ENCODE measurements around the gene KCNB1.

The KCNB1 gene

GRCh38 chr20:49349694-49350252, 132.7 kb downstream of the KCNB1 start:
- no peak for DNase-seq (ENCODE audit: low read depth)

DNA sequence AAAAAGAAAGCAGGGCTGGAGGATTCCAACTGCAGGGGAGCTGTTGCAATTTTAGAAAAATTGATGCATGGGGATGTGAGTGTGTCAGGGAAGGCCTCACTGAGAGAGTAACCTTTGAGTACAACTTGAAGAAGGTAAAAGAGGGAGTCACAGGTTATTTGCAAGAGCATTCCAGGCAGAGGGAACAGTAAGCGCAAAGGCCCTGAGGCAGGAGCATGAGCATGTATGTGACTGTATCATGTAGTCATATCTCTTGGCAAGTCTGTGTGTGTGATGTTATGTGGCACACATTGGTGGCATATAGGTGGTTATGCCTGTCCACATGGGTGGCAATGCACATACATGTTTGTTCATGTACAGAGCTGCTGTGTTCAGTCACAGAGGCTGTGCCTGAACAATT, 133.4 kb downstream of the KCNB1 start:
- DNase-seq (ENCODE audit: low read depth): no peak

DNA sequence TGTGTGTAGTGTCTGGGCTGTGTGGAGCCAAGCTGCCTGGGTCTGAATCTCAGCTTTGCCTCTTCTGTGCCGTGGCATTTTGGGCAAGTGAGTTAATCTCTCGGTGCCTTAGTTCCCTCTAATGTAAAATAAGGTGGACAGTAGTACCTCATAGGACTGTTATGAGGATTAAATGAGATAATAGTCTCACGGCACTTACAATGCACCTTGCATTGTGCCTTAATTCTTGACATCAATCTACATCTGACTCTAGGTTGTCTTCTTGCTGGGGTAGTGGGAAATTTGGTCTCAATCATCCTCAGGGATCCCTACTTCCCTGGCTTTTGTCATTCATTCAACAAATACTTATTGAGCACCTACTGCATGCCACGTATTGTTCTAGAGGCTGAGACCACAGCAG, 133.9 kb downstream of the KCNB1 start:
- no peak for DNase-seq (ENCODE audit: low read depth)

GRCh38 chr20:49347156-49347555, 135.3 kb downstream of the KCNB1 start:
- no peak for DNase-seq (ENCODE audit: low read depth)

DNA sequence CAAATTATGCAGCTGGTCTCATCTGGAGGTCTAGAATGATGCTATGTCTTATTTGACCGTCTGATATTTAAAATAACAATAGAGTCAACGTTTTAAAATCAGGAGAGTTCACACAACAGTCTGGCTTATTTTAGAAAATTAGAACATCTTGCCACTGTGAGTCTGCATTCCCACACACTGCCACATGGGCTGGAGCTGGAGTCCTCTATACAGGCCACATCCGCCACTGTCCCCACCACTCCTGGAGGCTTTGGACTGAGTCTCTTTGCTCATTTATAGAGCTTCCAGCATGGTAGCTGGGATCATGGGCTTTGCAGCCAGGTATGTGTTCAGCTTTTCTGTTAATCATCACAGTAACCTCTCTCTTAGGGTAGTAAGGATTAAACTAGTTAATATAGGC, 135.8 kb downstream of the KCNB1 start:
- DNase-seq (ENCODE audit: low read depth): no peak

GRCh38 chr20:49345524-49345923, 136.9 kb downstream of the KCNB1 start:
- DNase-seq (ENCODE audit: low read depth): no peak

- DNase-seq (ENCODE audit: low read depth): peak; percentile 78
These were observed 137.5 kb downstream of the KCNB1 start for GRCh38 chr20:49344975-49345374.

GRCh38 chr20:49344140-49344539, 138.3 kb downstream of the KCNB1 start:
- DNase-seq (ENCODE audit: low read depth): no peak

GRCh38 chr20:49343246-49343645, 139.2 kb downstream of the KCNB1 start:
- DNase-seq (ENCODE audit: low read depth): no peak

GRCh38 chr20:49340161-49340966, 142.1 kb downstream of the KCNB1 start:
- DNase-seq (ENCODE audit: low read depth): no peak

DNA sequence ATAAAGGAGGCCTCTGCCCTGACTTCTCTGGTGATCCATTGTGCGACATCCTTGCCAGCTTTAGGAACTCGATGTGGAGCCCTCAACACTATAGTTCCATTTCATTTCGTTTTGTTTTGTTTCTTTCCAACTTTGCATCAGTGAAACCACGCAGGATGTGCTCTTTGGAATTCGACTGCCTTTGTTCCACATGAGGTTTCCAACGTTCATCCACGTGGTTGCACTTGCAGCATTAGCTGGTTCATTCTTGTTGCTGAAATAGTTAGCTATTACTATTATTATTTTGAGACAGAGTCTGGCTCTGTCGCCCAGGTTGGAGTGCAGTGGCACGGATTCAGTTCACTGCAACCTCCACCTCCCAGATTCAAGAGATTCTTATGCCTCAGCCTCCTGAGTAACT, 143.3 kb downstream of the KCNB1 start:
- DNase-seq (ENCODE audit: low read depth): no peak

- DNase-seq (ENCODE audit: low read depth): no peak
These were observed 144.4 kb downstream of the KCNB1 start for GRCh38 chr20:49338061-49338460.

- no peak for DNase-seq (ENCODE audit: low read depth)
These were observed 145.1 kb downstream of the KCNB1 start for GRCh38 chr20:49337357-49337756.

DNA sequence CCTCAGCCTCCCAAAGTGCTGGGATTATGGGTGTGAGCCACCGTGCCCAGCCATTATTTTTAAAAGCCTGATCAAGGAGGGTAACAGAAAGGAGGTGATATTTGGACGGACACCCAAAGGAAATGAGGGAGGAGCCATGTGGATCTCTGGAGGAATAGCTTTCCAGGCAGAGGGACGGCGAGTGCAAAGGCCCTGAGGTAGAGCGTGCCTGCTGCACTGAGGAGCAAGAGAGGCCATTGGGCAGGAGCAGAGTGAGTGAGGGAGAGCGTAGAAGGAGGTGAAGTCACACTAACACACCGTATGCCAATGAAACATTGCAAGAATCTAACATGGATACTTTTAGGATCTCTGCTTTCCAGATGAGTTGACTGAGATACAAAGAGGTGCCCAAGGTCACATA, 145.7 kb downstream of the KCNB1 start:
- DNase-seq (ENCODE audit: low read depth): no peak

DNA sequence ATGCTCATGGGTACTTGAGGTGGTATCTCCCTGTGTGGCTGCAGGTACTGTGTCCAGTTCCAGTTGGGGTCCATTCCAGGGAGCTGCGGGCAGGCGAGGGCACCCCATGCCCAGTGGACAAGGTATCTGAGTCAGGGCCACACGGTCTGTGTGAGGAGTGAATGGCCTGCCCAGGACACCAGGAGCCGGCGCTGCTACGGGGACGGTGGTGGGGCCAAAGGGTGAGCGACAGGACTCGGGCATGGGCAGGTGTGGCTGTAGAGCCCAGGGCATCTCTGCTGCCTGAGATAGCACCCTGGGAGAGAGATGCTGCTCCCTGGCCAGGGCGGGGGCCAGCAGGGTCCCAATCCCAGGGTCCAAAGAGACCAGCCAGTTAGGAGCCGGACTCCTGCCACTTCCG, 147.0 kb downstream of the KCNB1 start:
- DNase-seq (ENCODE audit: low read depth): no peak

DNA sequence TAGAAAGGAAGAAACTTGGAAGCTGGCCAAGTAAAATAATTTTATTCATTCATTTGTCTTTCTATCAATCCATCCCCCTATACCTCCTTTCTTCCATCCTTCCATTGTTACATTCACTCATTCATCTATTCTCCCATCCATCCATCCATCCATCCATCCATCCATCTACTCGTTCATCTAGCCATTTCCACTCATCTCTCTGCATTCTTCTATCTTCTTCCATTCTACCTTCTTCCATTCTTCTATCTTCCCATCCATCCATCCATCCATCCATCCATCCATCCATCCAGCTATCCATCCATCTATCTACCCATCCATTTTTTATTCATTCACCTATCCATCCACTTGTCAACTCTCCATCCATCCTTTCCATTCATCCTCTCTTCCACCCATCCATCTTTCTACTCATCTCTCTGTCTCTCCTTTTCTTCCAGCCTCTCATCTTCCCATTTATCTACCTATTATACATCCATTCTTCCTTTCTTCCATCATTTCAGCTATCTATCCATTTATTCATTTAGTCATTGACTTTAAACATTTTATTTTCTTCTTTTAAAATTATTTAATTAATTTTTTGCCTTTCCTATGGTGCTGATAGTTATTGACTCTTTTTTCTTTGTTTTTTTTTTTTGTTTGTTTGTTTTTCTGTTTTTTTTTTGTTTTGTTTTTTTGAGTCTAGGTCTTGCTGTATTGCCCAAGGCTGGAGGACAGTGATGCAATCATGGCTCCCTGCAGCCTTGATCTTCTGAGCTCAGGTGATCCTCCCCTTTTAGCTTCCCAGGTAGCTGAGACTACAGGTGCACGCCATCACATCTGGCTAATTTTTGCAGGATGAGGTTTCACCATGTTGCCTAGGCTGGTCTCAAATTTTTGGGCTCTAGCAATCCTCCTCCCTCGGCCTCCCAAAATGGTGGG, 151.5 kb downstream of the KCNB1 start:
- no peak for DNase-seq (ENCODE audit: low read depth)

GRCh38 chr20:49328790-49329189, 153.7 kb downstream of the KCNB1 start:
- DNase-seq (ENCODE audit: low read depth): no peak

GRCh38 chr20:49326026-49326425, 156.4 kb downstream of the KCNB1 start:
- DNase-seq (ENCODE audit: low read depth): no peak

DNA sequence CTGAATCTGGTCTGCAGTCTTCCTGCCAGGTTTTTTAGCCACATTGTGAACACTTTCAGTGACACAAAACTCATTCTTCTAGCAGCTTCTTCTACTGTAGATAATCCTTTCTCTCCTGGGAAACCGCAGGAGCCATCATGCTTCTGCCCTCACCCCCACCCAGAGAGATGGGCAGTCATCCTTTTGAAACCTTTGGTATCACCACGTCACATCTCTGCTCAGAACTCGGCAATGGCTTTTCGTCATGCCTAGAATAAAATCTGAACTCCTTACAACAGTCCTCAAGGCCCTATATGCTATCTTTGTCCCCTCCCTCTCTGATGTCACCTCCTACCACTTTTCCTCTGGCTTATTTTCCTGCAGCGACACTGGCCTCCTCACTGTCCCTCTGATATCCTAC, 158.2 kb downstream of the KCNB1 start:
- DNase-seq (ENCODE audit: low read depth): no peak

DNA sequence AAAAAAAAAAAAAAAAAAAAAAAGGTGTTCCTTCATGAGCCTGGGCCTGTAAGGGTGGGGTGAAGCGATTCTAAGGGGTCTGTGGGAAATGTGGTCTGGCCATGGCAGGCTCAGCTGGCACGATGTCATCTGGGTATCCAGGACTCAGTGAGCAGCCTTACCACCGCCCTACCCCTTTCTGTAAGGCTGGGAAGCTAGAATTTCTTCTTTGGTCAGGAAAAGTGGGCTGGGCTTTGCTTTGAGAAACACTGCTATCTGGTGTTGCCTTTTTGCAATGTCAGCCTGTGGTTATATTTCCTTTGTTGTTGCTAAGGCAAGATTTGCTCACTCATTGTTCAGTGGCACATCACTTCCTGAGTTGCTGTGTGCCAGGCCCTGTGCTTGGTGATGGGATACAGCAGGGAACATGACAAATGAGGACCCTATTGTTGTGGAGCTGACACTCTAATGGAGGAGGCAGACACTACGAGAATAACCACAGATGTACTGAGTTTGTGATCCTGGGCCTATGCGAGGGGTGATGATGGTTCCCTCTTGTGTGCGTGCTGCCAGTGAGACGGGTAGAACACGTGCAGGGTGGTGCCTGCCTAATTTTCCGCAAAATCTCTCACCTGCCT, 158.7 kb downstream of the KCNB1 start:
- DNase-seq (ENCODE audit: low read depth): peak; percentile 32

DNA sequence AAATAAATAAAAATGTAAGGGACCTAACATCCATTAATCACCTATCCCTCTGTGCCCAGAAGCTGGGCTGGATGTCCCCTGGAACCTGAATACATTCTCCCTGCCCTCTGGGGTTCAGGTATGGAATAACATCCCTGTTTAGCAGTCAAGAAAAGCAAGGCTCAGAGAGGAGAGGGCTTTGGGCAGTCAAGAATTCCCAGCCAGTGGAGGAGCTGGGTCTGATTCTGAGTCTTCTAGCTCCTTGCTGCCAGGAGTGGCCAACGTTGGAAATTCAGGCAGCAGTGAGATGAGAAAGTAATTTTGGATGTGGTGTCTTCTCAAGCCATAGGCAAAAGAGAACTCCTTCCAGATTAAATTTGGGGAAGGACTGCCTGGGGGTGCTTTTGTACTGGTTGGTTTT, 162.0 kb downstream of the KCNB1 start:
- no peak for DNase-seq (ENCODE audit: low read depth)

DNA sequence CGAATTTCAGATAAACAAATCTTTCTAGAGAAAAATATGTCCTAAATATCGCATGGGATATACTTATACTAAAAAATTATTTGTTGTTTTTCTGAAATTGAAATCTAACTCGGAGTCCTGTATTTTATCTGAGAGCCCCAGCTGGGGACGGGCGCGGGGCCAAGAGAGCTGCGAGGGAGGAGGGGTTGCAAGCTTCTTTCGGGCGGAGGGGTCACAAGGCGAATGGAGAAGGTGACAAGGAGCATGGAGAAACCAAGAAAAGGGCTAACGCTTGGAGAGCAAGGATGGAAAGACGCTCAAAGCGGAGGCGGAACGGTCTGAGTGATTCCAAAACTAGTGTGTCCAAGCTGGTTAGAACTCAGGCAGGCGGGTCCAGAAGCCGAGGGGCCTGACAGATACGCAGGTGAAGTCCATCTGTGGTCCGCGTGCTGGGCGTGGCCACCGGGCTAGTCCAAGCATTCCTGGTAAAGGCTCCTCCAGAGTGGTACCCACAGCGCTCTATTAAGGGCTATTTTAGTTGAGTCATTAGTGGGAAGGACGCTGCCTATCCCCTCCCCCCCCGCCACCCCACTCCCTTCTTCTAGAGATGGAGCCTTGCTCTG, 163.2 kb downstream of the KCNB1 start:
- no peak for DNase-seq (ENCODE audit: low read depth)

All from non-pigmented ciliary epithelial cell (primary cell).